Spleen (tissue), 7 donors: ENCODE data around the gene NKIRAS1.
A peak's percentile ranks its signal among the peaks of the same experiment; 100 is the strongest.

Experiments
- POLR2A ChIP-seq, 3 donors: fragments of 450-650 bp; IDR thresholded peaks; one replicate each; pipeline ENCODE4 v1.5.1; 2017; ENCODE audit warnings: antibody characterized with exemption in 3 of 3, mild to moderate bottlenecking in 1 of 3
- POLR2AphosphoS5 ChIP-seq, 3 donors: sonication (generic); formaldehyde crosslinking; IDR thresholded peaks; one replicate each; pipeline ENCODE4 v1.5.1; 2017; ENCODE audit warnings: antibody characterized with exemption in 3 of 3
- TF ChIP-seq, protein P1 (sequence below), 11 experiments: fragments of 200-600 bp in 7 of 11; fragments of 450-650 bp in 4 of 11; sonication (generic) in 4 of 11; IDR thresholded peaks in 8 of 11; conservative IDR thresholded peaks in 3 of 11; 1 replicate in 7 of 11; 2 replicates in 4 of 11; pipeline versions ENCODE4 v1.4.0 to v1.8.0; 2016 to 2021; ENCODE audit warnings: antibody characterized with exemption in 11 of 11, inconsistent platforms in 4 of 11, mild to moderate bottlenecking in 1 of 11
- donor health status: DM: no; HTN: no; CAD: no; lungs with moderate emphysema.
- donor health status: DM: no; HTN: no; CAD: no.
- donor health status: DM: no; HTN: no; CAD: no.

DNA sequence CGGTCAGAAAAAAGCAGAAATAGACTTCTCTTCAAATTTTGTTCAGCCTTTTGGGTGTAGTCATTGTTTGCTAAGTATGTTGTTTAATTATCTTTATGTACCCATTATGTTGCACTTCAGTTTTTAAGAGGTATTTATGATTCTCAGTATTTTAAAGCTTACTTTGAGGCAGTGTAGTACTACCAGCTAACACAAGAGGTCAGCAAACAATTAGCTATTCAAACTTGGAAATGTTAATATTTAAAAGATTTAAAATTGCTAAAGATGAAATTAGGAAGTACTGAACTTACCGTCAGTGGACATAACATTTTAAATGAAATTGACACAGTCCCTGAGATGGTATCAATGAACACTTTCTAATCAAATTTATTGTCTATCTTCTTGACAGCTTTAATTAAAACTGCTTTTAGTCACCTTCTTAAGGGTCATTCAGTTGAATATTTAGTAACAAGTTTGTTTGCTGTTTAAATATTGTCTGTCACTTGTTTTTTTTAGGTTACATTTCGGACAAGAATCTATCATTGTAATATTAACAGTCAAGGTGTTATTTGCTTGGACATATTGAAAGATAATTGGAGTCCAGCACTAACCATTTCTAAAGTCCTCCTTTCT, 28.1 kb downstream of the NKIRAS1 start:
- TF ChIP-seq, protein P1, sequence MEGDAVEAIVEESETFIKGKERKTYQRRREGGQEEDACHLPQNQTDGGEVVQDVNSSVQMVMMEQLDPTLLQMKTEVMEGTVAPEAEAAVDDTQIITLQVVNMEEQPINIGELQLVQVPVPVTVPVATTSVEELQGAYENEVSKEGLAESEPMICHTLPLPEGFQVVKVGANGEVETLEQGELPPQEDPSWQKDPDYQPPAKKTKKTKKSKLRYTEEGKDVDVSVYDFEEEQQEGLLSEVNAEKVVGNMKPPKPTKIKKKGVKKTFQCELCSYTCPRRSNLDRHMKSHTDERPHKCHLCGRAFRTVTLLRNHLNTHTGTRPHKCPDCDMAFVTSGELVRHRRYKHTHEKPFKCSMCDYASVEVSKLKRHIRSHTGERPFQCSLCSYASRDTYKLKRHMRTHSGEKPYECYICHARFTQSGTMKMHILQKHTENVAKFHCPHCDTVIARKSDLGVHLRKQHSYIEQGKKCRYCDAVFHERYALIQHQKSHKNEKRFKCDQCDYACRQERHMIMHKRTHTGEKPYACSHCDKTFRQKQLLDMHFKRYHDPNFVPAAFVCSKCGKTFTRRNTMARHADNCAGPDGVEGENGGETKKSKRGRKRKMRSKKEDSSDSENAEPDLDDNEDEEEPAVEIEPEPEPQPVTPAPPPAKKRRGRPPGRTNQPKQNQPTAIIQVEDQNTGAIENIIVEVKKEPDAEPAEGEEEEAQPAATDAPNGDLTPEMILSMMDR (IDR thresholded peaks at IDR 0.05 in 8 of 11, conservative IDR thresholded peaks at IDR 0.05 in 3 of 11), result peak; percentile 59 to 89 (median 80)
- TF ChIP-seq POLR2AphosphoS5 (IDR thresholded peaks at IDR 0.05), result no peak
- no peak for TF ChIP-seq POLR2A (IDR thresholded peaks at IDR 0.05)
